GM18520 (cell line): ENCODE data around the gene GBP7.

Experiments
- ATAC-seq: cut with Tn5 transposase; IDR thresholded peaks from one replicate; pipeline ENCODE4 v1.9.1; 2021; ENCODE audit not compliant: unreplicated experiment

GBP7 gene

DNA sequence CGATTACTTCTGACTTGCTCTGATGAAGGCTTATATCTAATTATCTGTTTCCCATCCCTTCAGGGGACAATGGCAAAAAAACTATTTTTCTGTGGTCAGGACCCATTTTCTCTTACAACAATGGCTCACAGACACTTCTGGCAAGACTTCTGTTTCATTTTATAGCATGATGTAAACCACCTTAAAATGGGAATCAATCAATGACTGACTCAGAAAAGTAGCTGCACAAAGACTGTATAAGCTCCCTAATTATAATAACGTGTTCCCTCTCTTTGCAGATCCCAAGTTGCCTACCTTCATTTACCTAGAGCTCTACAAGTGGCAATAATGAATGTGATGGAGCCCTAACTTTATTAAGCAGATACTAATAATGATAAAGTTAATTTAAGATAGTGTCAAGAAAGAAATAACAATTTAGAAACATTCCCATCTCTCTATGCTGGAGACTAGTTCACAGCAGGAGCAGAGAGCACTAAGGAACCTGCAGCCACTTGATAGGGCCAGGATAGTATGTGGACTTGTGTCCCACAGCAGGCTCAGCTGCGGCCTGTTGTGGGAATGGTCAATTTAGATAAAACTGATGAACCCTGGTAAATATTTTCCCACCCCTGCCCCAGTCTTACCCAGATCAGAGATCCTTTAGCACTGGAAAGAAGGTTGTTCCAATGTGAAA is 50.4 kb downstream of the GBP7 start:
- ATAC-seq, result no peak

DNA sequence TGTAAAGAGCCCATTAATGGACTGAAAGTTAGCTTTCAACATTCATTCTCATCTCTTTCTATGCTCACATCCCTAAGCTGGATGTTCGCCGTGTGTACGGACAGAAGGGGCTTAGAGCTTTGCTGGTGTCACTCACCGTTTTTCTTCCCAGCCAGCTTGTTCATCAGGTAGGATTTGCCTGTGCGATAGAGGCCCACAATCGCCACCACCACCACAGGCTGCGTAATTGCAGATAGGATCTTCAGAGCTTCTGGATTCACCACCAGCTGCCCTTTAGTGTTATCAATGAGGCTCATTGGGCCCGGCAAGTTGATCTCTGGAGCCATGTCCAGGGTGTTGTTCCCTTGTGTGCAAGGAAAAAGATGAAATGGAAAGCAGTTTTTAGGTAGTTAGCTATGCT is 54.2 kb downstream of the GBP7 start:
- ATAC-seq, result no peak

DNA sequence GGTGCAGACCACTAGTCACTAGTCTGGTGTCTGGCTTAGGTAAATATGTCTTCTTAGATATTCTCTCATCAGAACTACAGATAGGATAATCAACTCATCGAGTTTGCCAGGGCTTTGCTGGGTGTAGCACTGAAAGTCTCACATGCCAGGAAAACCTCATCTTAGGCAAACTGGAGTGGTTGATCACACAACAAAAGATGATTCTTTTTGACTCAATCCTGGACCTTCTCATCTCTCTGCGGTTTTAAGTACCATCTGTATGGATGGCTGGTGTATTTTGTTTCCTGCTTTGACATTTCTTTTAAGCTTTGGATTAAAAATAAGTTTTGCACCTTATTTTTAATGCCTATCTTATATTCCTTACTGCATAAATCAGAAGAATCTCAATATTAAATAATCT is 61.1 kb downstream of the GBP7 start:
- no peak for ATAC-seq

DNA sequence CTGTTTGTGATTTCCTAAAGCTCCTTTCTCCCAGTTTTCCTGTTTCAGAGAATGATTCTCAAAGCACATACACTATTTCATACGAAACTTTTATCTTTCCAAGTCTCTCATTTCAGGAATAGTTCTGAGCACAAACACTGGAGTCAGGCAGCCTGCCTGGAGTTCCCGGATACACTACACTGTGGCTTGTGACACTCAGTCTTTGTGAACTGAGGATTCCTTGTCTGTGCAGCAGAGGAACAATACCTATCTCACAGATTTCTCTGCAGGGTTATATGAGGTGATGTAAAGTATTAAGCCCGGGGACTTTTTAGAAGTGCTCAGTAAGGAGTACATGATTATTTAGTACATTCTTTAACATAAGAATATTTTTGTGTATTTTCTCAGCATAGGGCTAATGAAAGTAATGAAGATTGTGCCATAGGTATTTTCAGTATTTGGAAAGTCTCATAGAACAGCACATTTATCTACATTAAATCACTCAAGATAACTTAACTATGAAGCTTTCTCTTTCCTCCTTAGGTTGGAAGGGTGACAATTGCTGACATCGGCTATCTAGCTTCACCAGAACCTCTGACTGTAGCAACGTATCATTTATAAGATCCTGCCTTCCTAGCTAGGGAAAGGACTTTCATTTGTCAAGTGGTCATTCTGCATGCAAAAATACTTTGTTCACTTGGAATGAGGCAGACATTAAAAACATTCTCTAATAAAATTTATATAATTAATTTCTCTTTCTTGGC is 62.8 kb downstream of the GBP7 start:
- ATAC-seq, result no peak

DNA sequence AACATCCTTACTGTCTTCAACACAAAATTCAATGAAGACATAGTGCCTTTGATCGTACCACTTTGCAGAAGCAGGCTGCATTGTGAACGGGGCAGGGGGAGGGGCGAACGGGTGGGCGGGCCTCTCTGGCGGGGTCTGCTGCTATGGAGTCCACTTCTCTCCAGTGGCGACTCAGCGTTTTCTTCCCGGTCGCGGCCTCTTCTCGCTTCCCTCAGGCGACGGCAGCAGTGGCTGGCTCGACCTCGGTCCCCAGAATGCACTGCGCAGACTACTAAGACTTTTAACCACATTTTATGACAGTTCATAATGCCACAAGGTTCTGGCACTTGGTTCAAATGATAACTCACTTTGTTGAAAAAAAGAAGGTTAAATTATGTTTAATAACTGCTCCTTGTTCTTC is 71.1 kb downstream of the GBP7 start:
- ATAC-seq, result no peak

DNA sequence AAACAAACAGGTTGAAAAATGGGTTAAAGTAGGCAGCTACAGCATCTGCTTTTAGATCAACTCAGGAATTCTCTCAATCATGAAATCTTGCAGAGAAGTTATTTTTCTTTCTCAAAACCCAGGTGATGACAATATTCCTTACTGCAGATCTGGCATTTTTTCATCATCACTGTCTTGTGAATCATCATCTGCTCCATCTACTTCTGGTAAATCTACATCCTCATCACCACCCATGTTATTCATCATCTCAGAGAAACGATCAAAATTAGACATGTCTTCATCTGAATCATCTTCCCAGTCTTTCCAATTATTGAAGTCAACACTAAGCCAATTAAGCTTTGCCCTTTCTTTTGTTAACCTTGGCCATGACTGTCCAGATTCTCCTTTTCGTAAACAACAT is 71.7 kb downstream of the GBP7 start:
- ATAC-seq, result no peak

DNA sequence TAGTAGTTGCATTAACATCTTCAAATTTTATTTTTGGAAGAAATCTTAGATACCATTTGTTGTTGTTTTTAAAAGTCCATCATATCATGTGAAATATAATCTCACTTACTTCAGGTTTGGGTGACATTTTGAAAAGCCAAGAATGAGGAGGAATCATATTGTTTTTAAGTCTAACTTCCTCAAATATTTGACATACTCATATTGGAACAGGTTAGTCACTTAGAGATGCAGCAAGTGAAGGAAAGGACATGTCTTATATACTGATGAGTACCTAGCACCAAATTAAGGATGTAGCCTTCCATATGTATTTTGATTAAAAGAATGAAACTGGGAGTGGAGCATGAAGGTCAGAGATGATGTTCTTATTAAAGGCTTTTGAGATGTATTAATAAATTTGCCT is 73.8 kb downstream of the GBP7 start:
- no peak for ATAC-seq

DNA sequence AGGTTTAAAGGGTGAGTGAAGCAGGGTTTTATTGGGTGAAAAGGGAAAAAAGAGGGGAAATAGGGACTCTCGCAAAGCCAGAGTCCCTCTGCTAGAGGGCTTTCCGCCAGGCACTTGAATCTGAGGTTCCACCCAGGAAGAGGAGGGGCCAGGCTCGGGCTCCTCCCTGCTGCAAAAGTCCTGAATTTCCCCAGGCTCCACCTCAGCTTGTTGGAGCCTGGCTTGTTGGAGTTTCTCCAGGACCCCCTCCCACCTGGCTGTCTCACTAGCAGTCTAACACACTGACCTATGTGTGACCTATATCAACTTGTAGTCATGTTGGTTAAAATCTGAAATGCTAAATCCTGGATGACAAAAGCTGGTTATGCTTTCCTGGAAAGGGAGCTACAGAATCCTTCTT is 75.4 kb downstream of the GBP7 start:
- no peak for ATAC-seq

DNA sequence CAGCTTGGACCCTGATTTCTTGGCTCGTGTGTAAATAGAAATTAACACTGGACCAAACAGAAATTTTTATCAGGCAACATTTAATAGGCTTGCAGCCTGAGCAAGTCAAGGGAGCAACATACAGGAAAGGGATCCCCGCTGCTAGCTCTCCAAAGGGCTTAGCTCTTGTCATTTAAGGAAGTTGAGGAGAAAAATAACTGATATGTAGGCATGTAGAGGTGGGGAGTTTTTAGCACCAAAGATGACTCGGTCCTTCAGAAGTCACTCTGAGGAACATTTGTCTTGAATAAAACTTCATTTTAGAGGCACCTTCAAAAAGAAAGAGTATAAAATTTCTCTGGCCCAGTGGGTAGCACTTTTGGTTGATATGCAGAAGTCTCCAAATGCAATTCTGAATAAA is 76.9 kb downstream of the GBP7 start:
- ATAC-seq, result no peak

DNA sequence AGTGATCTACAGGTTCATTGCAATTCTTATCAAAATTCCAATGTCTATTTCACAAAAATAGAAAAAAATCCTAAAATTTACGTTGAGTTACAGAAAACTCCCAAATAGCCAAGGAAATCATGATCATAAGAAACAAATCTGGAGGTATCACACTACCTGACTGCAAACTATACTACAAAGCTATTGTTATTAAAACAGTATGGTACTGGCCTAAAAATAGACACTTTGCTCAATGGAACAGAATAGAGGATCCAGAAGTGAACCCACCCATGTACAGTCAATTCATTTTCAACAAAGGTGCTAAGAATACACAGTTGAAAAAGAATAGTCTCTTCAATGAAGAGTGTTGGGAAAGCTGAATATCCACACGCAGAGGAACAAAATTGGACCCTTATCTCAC is 80.1 kb downstream of the GBP7 start:
- no peak for ATAC-seq

DNA sequence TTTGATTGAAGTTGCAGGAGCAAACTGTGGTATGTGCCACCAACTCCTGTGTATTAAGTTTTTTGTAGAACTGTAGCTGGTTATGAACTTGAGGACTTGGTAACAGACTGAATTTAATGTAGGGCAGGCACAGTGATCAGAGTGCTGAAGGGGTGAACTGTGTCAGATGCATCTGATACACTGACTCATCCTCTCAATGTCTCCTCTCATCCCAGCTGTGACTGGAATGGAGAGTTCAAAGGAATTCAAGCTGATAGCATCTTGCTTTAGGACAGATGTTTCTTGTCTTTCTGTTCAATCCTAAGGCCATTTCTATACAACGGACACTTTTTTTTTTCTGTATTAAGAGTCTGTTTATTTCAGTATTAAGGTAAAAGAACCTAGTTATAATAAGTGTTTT is 85.8 kb downstream of the GBP7 start:
- no peak for ATAC-seq

DNA sequence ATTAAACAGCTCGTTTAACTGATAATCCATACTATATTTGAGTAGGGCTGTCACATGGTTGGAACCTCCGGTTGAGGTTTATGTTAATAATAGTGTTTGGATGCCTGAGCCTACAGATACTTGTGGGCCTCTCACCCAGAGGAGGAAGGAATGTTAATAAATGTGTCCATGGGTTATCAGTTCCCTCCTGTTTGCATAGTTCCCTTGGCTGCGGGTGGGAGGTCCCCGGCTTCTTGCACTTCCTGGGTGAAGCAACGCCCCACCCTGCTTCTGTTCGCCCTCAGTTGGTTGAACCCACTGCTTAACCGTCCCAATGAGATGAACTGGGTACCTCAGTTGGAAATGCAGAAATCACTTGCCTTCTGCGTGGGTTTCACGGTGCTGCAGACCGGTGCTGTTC is 87.2 kb downstream of the GBP7 start:
- no peak for ATAC-seq

DNA sequence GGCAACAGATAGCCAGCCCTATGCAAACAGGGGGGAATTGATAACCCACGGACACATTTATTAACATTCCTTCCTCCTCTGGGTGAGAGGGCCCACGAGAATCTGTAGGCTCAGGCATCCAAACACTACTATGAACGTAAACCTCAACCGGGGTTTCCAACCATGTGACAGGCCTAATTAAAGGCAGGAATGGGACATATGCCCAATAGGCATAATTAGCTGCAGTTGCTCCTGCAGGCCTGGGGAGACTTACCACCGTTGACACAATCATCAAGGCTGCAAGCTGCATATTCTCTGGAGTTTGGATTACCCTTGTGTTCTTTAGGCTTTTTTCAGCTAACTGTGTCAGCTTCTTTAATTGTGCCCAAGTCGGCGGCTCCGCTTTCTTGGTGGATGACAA is 88.6 kb downstream of the GBP7 start:
- no peak for ATAC-seq

DNA sequence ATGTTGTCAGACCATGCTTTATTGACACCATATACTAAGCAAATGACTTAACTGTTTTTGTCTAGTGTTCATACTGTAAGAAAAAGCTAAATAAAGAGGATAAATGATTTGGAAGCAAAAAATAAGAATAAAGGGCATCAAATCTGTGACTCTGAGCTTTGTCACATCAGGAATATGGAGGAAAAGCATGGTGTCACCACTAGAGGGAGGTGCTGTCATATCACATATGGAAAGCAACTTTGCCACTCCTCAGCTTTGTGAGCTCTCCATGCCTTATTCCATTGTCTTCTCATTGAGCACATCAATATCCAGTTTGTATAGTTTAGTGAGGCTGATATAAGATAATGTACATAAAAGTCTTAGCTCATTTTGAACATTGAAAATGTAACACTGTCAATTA is 90.0 kb downstream of the GBP7 start:
- ATAC-seq, result no peak
